Lower leg skin (tissue), 3 donors: ENCODE measurements around the gene RAB5A.

Experiments
- POLR2A ChIP-seq, 2 donors: fragments of 450-650 bp; IDR thresholded peaks; one replicate each; pipeline ENCODE4 v1.6.1; 2016 to 2017; ENCODE audit warnings: antibody characterized with exemption in 2 of 2, mild to moderate bottlenecking in 1 of 2, moderate library complexity in 1 of 2
- TF ChIP-seq, protein P1 (sequence below), 3 donors: fragments of 450-650 bp; IDR thresholded peaks; one replicate each; pipeline ENCODE4 v1.5.1; 2016; ENCODE audit warnings: antibody characterized with exemption in 3 of 3, mild to moderate bottlenecking in 3 of 3, moderate library complexity in 2 of 3

DNA sequence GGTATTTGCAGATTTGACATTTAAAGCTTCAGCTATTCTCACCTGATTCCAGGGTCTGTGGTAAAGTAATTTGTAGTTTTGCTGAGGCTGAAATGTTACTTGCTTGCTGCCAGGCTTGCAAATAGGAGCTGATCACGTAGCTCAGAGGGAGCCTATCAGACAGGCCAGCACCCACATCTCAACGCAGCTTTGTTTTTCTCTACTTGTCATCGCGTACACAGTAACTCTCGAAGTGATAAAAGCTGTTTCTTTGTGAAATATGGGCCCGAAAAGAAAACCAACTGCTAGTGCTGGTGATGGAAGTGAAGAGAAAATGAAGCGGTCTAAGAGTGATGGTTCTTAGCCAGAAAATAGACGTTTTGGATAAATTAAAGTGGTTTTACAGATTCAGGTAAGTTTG, 23.4 kb downstream of the RAB5A start:
- TF ChIP-seq, protein P1, sequence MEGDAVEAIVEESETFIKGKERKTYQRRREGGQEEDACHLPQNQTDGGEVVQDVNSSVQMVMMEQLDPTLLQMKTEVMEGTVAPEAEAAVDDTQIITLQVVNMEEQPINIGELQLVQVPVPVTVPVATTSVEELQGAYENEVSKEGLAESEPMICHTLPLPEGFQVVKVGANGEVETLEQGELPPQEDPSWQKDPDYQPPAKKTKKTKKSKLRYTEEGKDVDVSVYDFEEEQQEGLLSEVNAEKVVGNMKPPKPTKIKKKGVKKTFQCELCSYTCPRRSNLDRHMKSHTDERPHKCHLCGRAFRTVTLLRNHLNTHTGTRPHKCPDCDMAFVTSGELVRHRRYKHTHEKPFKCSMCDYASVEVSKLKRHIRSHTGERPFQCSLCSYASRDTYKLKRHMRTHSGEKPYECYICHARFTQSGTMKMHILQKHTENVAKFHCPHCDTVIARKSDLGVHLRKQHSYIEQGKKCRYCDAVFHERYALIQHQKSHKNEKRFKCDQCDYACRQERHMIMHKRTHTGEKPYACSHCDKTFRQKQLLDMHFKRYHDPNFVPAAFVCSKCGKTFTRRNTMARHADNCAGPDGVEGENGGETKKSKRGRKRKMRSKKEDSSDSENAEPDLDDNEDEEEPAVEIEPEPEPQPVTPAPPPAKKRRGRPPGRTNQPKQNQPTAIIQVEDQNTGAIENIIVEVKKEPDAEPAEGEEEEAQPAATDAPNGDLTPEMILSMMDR (IDR thresholded peaks at IDR 0.05) = no peak
- no peak for TF ChIP-seq POLR2A (IDR thresholded peaks at IDR 0.05)
